Liver (tissue), 3 donors: ENCODE measurements around the gene TOR1A.

Experiments used
- CTCF ChIP-seq: fragments of 150-350 bp; IDR thresholded peaks from 2 replicates; pipeline ENCODE4 v1.5.1; 2017; ENCODE audit warnings: improper control_type of control experiment, low read depth, low read length; ENCODE audit not compliant: missing input control
- FOXA1 ChIP-seq: IDR thresholded peaks from 2 replicates; pipeline ENCODE4 v1.6.1; 2016; ENCODE audit warnings: antibody characterized with exemption
- GABPA ChIP-seq, 2 donors: IDR thresholded peaks in 1 of 2; conservative IDR thresholded peaks in 1 of 2; 2 replicates each; pipeline ENCODE4 v1.6.1; 2016; ENCODE audit warnings: antibody characterized with exemption in 2 of 2, mild to moderate bottlenecking in 1 of 2, moderate library complexity in 1 of 2
- MAX ChIP-seq: IDR thresholded peaks from 2 replicates; pipeline ENCODE4 v1.6.1; 2016; ENCODE audit warnings: antibody characterized with exemption
- SP1 ChIP-seq: IDR thresholded peaks from 2 replicates; pipeline ENCODE4 v1.6.1; 2018; ENCODE audit warnings: antibody characterized with exemption, mild to moderate bottlenecking
- YY1 ChIP-seq: IDR thresholded peaks from 2 replicates; pipeline ENCODE4 v1.6.1; 2016; ENCODE audit warnings: antibody characterized with exemption, mild to moderate bottlenecking
- donor health status: healthy.
- donor health status: healthy.

DNA sequence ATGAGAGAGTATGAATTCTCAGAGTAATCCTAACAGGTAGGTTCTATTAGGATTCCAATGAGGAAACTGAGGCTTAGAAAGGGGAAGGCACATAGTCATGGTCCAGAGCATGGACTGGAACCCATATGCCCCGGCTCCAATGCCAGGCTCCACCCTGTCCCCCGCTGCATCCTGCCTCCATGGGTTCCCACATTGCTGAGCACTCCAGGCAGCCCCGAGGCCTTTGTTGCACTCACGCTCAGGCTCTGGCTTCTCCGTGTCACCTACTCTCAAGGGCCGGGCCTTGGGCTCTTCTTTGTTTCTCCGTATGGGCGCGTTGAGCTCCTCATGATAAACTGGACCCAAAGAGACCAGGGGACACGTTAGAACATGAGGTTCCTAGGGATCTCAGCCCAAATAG is 5.0 kb upstream of the TOR1A start:
- TF ChIP-seq YY1 (no peak), MAX (no peak), CTCF (no peak), FOXA1 (no peak), SP1 (no peak), GABPA (IDR thresholded peaks at IDR 0.05 in 1 of 2, conservative IDR thresholded peaks at IDR 0.05 in 1 of 2) (no peak)
